DMS 273 (cell line): ENCODE data around the gene MPPE1.
"Not testable (repeated sequence)": the region's sequence is repeated elsewhere in the genome, so short reads cannot be mapped to it uniquely, and the experiment has no call there.

ENCODE experiments used
- DNase-seq: peaks from one replicate; lab custom pipeline; 2025; ENCODE audit not compliant: unreplicated experiment; lab: John Stamatoyannopoulos, UW

MPPE1 gene, protein sequence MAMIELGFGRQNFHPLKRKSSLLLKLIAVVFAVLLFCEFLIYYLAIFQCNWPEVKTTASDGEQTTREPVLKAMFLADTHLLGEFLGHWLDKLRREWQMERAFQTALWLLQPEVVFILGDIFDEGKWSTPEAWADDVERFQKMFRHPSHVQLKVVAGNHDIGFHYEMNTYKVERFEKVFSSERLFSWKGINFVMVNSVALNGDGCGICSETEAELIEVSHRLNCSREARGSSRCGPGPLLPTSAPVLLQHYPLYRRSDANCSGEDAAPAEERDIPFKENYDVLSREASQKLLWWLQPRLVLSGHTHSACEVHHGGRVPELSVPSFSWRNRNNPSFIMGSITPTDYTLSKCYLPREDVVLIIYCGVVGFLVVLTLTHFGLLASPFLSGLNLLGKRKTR

DNA sequence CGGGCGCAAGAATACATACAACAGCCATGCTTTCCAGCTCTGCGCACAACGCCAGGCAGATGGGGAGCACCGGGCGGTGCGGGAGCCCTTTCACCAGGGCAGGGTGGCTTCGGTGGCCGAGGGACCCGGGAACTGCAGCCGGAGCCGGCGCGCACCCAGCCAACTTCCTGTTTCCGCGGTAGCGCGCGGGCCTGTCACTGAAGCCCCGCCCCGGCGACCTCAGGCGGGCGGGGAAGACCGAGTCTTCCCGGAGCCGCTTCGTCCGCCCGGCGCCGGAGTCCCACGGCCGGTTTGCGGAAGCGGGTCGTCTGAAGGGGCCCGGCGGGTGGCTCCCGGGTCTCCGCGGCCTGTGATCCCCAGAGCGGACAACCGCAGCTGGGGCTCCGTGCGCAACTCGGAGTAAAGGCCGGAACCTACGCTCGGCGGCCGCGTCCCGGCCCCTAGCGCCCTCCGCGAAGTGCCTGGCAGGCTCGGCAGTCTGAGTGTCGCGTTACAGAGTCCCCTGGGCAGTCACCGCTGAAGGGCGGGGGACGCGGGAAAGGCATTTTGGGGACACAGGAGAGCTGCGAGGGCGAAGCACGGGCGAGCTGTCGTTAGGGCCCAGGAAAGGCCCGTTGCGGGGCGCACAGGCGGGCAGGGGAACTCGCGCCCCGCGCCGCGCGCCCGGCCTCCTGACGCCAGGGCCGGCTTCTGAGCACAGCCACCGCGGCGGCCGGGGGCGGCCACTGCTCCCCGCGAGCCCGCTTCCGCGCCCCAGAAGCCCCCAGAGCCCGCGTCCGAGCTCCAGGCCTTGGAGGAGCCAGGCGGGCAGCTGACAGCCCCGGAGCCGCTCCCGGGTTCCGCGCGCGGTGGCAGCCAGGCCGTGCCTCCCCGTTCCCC, at the start of gene MPPE1:
TSS of gene MPPE1 (minus strand) at position 136 of the 879 bp plus-strand sequence. CDS start 11,053 bp downstream, outside the sequence.
- peak; percentile 95 for DNase-seq

GRCh38 chr18:11957636-11958035, 49.5 kb upstream of the MPPE1 start:
- no peak for DNase-seq

GRCh38 chr18:11956371-11957308, 48.5 kb upstream of the MPPE1 start:
- DNase-seq: no peak

DNA sequence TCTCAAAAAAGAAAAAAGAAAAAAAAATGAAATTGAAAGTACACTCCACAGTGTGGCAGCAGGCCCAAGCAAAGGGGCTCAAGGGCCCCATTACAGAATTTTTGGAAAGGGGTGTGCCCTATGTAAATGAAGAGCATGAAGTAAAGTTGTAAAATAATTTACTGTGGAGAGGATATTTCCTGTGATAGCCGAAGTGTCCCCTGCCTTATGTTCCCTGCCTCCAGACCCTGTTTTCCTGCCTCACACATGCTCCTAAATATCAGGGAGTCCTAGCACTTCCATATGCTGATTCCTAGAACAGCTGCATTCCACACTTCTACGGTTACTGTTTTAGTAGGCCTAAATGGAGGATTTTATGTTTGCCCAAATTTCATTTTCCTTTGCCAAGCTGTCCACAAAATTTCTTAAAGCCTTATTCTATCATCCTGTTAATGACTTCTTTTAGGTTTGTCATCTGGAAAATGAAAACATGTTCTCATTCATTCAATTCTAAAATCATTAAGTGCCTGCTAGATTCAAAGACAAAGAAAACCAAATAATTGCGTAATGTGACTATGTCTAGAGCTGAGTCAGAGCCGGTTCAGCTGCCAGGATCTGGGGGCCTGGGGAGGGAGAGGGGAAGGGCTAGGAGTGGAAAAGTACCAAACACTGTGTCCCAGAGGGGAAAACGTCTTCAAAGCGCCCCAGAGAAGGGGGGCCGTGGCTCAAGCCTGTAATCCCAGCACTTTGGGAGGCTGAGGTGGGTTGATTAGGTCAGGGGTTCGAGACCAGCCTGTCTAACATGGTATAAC, 47.3 kb upstream of the MPPE1 start:
- peak; percentile 82 for DNase-seq

GRCh38 chr18:11953113-11953512, 45.0 kb upstream of the MPPE1 start:
- no peak for DNase-seq

DNA sequence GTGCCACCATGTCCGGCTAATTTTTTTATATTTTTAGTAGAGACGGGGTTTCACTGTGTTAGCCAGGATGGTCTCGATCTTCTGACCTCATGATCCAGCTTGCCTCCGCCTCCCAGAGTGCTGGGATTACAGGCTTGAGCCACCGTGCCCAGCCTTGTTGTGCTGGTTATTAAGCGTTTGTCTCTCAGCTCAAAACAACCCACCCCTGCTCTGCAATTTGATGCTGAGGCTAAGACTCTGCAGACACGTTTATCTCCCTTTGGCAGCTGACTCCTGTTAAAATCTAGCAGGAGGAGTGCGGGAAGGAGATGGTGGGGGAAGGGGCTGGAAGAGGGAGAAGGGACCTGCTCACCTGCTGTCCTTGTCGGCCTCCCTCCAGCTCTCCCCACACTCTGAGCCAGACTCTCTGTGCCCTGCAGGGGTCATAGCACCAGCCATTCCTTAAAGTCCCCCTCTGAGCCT, 43.3 kb upstream of the MPPE1 start:
- DNase-seq: peak; percentile 58

DNA sequence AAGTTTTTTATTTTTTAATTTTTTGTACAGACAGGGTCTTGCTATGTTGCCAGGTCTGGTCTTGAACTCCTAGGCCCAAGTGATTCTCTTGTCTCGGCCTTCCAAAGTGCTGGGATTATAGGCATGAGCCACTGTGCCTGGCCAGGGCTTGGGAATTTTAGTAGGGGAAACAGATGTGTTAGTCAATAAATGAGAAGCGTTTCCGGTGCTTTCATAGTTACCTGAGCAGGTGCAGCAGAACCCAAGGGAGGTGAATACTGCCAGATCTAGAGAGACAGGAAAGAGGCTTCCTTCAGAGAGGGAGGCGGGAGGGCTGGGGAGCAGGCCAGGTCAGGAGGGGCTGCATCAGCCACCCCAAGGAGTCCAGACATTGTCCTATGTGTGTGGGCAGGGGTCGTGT, 42.7 kb upstream of the MPPE1 start:
- no peak for DNase-seq

DNA sequence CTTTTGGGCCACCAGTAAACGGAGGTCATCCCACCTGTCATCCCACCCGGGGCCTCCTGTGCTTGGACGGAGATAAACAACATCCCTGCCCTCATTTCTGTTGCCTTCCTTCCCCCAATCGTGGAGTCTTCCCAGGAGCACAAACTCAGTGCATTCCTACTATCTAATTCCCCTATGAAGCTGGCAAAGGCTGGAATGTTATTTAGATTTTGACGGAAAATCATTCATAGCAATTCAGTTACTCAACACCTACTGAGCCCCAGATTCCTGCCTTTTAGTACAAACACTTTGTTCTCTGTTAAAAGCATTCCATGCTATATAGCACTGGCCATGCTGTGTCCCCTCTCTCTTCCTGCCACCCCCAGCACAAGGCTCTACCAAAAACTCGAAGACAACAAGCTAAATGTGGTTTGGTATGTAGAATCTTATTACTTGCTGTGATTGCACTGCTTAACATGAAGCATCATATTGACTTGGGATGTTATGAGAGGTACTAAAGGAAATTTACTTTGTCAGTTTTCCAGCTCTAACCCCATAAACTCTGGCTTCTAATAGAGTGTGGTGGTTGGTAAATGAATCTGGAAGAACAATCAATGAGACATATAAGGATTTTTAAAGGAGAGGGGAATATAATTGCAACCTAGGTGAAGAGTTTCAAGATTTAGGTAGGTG, 40.9 kb upstream of the MPPE1 start:
- DNase-seq: no peak

- DNase-seq: peak; percentile 78
Measured at GRCh38 chr18:11947214-11948191, 39.4 kb upstream of the MPPE1 start.

GRCh38 chr18:11946756-11947155, 38.6 kb upstream of the MPPE1 start:
- no peak for DNase-seq

DNA sequence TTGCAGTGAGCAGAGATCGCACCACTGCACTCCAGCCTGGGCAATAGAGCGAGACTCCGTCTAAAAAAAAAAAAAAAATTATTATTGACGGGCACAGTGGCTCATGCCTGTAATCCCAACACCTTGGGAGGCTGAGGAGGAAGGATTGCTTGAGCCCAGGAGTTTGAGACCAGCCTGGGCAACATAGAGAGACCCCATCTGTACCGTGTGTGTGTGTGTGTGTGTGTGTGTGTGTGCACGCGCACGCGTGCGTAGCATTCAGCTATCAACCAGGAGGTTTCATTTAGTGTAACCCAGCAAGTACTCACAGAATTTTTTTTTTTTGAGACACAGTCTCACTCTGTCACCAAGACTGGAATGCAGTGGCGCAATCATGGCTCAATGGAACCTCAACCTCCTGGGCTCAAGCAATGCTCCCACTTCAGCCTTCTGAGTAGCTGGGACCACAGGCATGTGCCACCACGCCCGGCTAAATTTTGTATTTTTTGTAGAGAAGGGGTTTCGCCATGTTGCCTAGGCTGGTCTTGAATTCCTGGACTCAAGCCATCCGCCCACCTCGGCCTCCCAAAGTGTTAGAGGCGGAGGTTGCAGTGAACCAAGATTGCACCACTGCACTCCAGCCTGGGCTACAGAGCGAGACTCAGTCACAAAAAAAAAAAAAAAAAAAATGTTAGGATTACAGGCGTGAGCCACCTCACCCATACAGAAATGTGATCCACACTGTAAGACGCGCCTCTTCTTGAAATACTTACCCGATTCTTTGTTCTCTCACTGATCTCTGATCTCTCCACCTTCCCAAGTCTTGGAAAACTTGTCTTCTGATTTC, 37.9 kb upstream of the MPPE1 start:
- DNase-seq: not testable (repeated sequence)

DNA sequence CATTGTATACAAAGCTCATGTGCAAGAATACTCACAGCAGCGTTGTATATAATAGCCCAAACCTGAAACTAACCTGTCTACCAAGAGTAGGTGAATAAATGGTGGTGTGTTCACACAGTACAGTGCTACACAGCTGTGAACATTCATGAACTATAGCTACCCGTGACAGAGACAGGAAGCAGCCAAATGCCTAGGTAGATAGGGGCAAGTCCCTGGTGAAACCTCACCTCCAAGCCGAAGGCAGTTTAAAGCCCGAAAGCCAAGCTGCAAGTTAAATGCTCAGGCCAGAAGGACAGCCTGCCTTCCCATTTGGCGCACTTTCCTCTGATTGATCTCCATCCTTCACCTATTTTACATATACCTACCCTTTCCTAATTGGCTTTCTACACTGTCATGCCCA, 36.7 kb upstream of the MPPE1 start:
- DNase-seq: no peak

DNA sequence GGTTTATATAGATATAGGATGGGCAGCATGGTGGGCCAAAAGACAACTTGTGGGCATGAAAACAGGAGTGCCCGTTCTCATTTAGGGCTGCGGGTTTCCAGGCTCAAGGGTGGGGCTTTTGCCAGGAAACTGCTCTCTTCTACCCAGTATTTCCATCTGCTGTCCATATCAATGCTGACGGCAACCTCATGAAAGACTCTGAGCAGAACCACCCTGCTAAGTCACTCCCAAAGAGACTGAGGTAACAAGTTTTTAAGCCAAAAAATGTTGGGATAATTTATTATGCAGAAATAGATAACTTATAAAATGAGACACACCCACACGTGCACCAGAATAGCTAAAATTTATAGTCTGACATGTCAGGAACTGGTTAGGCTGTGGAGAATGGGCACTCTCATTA, 36.1 kb upstream of the MPPE1 start:
- DNase-seq: no peak

GRCh38 chr18:11943551-11943950, 35.4 kb upstream of the MPPE1 start:
- DNase-seq: no peak

DNA sequence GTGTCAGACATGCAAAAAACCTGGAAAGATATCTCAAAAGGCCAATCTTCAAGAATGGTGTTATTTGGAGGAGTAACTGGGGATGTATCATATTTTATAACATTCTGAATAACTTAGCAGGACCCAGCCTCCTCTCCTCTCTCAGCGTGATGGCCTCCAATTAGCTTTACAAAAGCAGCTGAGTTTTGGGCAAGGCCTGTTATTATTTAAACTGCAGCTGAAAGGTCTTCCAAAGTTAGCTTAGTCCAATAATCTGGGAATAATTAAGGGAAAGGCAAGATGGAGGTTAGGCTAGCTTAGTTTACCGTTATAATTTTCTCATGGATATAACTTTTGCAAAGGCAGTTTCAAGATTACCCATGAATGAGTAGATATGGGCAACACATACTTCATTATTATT, 32.8 kb upstream of the MPPE1 start:
- DNase-seq: no peak

DNA sequence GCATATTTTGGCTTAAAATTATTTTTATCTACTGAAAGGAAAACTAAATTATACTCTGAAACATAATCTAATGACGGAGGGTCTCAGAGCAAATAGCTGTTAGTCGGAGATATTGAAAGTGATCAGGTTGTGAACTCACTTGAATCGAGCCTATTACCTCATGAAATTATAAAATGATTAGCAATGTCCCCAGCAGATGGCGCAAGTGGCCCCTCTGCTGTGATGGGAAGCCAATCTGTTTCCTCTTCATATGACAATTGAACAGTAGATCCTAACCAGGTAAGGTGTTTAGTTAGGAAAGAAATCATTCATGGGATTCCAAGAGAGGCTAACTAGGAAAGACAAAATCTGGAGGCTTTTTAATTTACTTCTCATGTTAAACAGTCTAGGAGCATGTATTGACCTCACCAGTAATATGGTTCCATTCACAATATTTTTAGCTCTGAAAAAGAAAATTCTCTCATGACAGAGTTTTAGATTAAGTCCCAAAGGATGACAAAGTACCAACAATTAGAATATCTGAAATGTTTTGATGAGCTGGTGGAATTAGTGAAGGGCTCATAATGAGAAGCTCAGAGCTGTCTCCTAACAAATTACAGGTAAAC, 29.9 kb upstream of the MPPE1 start:
- peak; percentile 85 for DNase-seq

DNA sequence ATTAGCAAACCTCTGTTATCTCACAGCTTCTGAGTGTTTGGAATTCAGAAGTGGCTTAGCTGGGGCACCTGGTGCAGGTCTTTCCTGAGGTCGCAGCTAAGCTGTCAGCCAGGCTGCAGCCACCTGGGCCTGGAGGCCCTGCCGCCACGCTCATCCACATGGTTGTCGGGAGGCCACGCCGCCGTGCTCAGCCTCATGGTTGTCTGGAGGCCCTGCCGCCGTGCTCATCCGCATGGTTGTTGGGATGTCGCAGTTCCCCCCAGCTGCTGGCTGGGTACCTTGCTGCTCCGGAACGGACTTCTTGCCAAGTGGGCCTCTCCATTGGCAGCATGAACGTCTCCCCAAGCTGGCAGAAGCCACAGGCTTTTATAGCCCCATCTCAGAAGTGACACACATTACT, 24.3 kb upstream of the MPPE1 start:
- DNase-seq: no peak
